ENCODE results near the gene GTF3C5.
"Not testable (repeated sequence)": the region's sequence is repeated elsewhere in the genome, so short reads cannot be mapped to it uniquely, and the experiment has no call there.

GTF3C5 gene

GRCh38 chr9:133031496-133031911, 707 bp downstream of the GTF3C5 start:
- no peak for DNase-seq

DNA sequence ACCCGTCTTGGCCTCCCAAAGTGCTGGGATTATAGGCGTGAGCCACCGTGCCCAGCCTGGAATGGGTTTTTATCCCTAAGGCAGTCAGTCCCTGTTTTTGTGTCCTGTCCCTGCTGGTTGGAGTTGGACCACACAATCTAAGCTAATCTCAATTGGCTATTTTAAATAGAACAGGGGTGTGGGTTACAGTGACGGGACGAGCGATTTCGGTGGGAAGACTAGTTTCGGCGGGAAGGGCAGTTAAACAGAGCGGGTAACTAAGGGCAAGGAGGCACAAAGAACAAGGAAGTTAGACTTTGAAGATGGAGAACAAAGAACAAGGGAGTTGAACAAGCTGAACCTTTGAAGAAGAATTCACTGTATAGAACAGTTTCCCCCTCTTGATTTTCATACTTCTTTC, 1.4 kb downstream of the GTF3C5 start:
- no peak for DNase-seq

GRCh38 chr9:133035669-133036068, 4.9 kb downstream of the GTF3C5 start:
- DNase-seq = no peak

DNA sequence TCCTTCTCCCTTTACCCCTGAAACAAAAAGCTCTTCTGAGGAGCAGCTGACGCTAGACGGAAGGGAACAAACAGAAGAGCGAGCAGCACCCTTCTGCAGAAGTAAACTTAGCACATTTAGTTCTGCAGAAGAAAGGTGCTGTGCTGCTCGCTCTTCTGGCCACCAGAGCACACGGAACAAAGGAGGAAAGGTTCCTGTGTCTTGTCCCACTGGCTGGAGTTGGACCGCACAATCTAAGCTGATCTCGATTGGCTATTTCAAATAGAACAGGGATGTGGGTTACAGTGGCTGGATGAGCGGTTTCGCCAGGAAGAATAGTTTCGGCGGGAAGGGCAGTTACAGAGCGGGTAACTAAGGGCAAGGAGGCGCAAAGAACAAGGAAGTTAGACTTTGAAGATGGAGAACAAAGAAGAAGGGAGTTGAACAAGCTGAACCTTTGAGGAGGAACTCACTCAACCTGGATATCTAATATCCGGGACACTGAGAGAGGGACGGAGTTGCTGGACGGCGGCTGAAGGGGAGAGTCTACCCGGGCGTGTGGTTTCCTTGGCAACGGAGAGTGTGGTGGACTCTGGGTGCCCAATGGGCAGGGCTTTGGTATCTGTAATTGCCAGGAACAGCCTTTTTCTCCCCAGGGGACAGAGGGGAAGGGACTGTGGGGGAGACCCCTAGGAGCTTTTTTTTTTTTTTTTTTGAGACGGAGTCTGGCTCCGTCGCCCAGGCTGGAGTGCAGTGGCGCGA, 7.1 kb downstream of the GTF3C5 start:
- no peak for DNase-seq

DNA sequence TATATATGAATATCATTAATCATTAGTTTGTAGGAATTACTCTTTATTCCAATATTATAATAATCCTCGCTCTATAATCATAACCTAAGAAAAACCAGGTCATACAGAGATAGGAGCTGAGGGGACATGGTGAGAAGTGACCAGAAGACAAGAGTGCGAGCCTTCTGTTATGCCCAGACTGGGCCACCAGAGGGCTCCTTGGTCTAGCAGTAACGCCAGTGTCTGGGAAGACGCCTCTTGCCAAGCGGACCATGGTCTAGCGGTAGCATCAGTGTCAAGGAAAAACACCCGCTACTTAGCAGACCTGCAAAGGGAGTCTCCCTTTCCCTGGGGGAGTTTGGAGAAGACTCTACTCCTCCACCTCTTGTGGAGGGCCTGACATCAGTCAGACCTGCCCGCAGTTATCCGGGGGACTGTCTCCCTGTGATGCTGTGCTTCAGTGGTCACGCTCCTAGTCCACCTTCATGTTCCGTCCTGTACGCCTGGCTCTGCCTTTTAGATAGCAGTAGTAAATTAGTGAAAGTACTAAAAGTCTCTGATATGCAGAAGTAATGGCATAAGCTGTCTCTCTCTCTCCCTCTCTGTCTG, 10.2 kb downstream of the GTF3C5 start:
- DNase-seq = not testable (repeated sequence)

- DNase-seq = no peak
These were observed 11.2 kb downstream of the GTF3C5 start for GRCh38 chr9:133041958-133042357.

GRCh38 chr9:133042676-133043075, 11.9 kb downstream of the GTF3C5 start:
- DNase-seq = no peak

DNA sequence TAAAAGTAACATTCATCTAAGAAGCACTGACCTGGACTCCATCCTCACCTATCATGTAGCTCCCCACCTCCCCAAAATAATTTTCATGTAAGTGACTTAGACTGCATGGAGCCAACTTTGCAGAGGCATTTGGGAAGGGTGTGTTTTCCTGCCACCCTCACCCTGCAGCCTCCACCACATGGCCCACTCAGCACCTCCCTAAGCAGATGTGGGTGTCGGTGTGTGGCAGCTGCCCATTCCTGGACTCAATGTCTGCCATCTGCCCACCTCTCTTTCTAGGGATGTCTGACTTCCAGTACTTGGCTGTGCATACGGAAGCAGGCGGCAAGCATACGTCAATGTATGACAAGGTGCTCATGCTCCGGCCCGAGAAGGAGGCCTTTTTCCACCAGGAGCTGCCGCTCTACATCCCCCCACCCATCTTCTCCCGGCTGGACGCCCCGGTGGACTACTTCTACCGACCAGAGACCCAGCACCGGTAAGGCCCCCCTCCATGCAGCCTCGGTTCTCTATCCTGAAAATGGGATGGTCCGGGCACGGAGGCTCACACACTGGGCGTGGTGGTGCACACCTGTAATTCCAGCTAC, 12.7 kb downstream of the GTF3C5 start:
- no peak for DNase-seq

- no peak for DNase-seq
These were observed 13.3 kb downstream of the GTF3C5 start for GRCh38 chr9:133044125-133044524.

DNA sequence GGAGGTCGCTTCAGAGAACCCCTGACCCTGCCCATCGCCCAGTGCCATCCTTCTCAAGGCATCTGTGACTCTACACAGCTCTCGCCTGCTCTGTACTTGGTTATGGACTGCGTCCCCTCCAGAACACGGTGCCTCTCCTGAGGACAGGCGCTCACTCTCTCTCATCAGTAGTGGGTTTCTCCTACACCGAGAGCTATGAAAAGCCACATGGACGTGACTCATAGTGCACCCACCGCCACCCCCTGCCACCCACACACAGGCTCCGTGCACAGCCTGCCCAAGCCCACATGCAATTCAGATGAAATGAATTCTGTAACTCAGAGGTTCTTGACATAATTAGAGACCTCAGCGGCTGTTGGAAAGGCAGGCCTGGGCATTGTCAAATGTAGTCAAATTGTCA, 13.9 kb downstream of the GTF3C5 start:
- no peak for DNase-seq

GRCh38 chr9:133045132-133045531, 14.3 kb downstream of the GTF3C5 start:
- DNase-seq = no peak

GRCh38 chr9:133046196-133046899, 15.6 kb downstream of the GTF3C5 start:
- no peak for DNase-seq

DNA sequence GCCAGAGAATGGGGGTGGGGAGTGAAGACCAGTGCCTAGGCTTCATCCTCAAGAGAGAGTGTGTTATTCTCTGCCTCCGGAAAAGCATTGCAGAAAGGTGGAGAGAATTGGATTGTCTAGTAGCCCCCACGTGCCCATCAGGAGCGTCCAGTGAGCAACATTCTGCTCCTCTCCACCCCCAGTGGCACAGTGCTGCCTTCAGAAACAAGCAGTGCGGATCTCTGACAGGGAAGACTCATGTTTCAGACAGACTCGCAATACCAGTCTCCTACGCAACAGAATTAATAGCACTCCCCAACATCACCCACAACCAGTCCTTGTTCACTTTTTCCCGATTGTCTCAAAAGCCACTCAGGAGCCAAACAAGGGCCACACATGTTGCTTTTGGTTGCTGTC, 16.1 kb downstream of the GTF3C5 start:
- DNase-seq = no peak

DNA sequence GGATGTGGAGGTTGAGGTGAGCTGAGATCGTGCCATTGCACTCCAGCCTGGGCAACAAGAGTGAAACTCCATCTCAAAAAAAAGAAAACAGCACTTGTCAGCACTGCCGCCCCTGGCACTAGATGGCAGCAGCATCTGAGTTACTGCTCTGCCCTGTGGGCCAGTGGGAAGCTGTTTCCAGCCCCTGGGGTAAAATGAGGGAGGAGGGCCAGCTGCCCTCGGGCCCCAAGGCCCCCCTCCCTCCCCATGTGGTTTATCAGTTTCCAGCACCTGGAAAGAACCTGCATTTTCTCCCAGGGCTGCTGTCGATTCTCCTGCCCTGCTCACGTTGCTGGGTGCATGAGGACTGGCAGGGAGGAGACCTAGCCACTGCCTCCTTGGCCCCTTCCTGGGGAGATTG, 17.8 kb downstream of the GTF3C5 start:
- DNase-seq = peak; percentile 17

DNA sequence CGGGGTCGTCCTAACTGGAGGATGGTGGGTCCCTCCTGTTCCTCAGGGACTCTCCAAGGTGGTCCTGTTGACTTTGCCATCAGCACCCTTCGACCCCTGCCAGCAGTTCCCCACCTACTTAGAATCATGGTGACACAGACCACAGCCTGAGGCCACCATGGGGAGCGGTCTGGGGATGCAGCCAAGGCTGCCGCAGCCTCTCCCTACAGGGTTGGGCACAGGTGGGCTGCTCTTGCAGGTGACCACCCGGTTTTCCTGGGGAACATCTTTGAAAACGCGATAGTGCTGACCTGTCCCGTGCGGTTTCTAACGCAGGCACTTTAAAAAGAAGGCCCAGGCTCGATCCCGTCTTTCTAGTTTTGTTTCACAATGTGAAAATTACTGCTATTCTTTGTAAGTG, 18.2 kb downstream of the GTF3C5 start:
- DNase-seq = no peak

- DNase-seq = no peak
These were observed 19.3 kb downstream of the GTF3C5 start for GRCh38 chr9:133050142-133050541.

DNA sequence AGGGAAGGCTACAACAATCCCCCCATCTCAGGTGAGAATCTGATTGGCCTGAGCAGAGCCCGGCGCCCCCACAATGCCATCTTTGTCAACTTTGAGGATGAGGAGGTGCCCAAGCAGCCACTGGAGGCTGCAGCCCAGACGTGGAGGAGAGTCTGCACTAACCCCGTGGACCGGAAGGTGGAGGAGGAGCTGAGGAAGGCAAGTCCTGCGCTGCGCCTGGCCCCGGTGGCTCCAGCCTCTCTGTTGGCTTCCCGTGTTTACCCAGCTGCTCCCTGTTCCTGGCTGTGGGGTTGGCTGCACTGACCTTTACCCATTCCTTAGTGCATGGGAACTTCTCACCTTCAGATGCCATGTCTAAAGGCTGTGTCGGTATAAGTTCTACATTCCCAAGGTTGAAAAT, 20.0 kb downstream of the GTF3C5 start:
- DNase-seq = no peak

DNA sequence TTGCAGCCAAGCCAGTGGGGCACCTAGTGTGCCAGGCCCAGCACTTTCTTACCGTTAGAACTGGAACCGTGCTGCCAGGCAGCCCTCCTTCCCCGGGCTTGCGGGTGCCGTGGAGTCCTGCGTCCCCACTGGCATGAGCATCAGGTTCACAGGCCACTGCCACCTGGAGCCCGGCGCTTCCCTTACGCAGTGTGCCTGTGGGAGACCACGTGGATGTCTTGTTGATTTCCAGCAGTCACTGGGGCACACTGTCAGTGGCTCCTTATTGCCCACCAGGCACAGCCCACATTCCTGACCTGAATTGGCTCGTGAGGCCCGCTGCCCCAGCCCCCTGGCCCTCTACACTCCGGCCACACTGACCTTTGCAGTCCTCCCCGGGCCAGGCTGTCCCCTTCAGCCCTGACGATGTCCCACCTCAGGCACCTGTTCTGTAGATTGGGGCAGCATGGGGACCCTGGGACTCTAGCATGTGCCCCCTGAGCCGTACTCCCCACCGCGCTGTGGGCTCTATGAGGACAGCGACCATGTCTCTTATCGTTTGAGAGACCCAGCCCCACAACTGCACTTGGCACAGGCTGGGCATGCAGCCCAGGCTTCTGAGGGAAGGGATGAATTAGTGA, 20.6 kb downstream of the GTF3C5 start:
- DNase-seq = no peak

DNA sequence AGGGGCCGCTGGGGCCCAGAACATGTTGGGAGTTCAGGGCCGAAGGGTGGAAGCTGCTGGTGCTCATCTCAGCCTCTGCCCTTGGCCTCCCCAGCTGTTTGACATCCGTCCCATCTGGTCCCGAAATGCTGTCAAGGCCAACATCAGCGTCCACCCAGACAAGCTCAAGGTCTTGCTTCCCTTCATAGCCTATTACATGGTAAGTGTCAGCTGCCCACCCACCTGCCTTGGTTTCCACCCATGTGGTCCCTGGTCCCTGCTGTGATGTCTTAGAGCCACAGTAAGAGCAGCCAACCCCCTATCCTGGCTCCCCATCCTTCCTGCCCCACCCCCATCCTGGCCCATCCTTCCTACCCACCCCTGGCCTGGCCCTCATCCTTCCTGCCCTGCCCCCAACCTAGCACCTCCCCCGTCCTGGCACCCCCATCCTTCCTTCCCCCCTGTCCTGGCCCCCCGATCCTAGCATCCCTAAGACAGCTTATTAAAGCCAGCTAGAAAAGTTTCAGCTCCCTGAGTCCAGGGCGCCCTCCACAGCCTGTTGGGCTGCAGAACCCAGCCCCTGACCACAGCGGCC, 21.3 kb downstream of the GTF3C5 start:
- DNase-seq = no peak

- DNase-seq = no peak
These were observed 23.5 kb downstream of the GTF3C5 start for GRCh38 chr9:133054194-133054890.

GRCh38 chr9:133054966-133055365, 24.2 kb downstream of the GTF3C5 start:
- DNase-seq = no peak

- no peak for DNase-seq
These were observed 25.1 kb downstream of the GTF3C5 start for GRCh38 chr9:133055788-133056420.
